ENCODE measurements around the gene ATPAF1. TPM values are rescaled to one million over a fixed set of nuclear protein-coding genes. Genes with fewer than 3 reads are reported as not detected.

Gene ATPAF1
- total RNA-seq, 3 donors from 2014 or later (not counting 1 experiment from before 2014, with no cell fraction given) = 18.0 to 21.7 (median 19.0) TPM

- no peak for ATAC-seq
- no peak for TF ChIP-seq CTCF (IDR thresholded peaks at IDR 0.05)
Measured at GRCh38 chr1:46596846-46597245, 71.3 kb downstream of the ATPAF1 start.

GRCh38 chr1:46596036-46596435, 72.1 kb downstream of the ATPAF1 start:
- TF ChIP-seq CTCF (IDR thresholded peaks at IDR 0.05) = no peak
- WGBS (ENCODE audit: insufficient coverage) = 100% methylated on average over 1 of the region's 1 CpG
- H3K27ac Mint-ChIP-seq = peak overlapping the region in 1 of 2 donors; percentile 30

More at GRCh38 chr1:46596846-46597245, 71.3 kb downstream of the ATPAF1 start:
- Mint-ChIP-seq H3K36me3 (peaks cover 19% of the 10 kb centered on the region), H3K9me3 (no peaks in the 10 kb centered on the region), H3K27ac (peak overlapping the region in 1 of 2 donors; percentile 2), H3K4me1 (peaks cover 49 to 71% of the 10 kb centered on the region in 2 donors), H3K4me3 (no peak overlapping the region), H3K27me3 (ENCODE audit: low read depth in 2 of 2) (no peaks in the 10 kb centered on the region)
- intact Hi-C loops (cut with micrococcal nuclease) = no loop called here
- peaks cover 14% of the 10 kb centered on the region for H3K36me3 ChIP-seq (ENCODE audit: control insufficient read depth, insufficient read depth, low read length)
- no peak for DNase-seq
- no peak overlapping the region for H3K4me3 ChIP-seq (ENCODE audit: low read length)
- no peaks in the 10 kb centered on the region for H3K9me3 ChIP-seq (ENCODE audit: control insufficient read depth, insufficient read depth, low read length)
- H3K27ac ChIP-seq (ENCODE audit: low read length) = no peak overlapping the region
- no peaks in the 10 kb centered on the region for H3K27me3 ChIP-seq (ENCODE audit: control insufficient read depth, insufficient read depth, low read length)
- peaks cover 12% of the 10 kb centered on the region for H3K4me1 ChIP-seq (ENCODE audit: control insufficient read depth, insufficient read depth, low read length)
- 100% methylated on average over 3 of the region's 3 CpGs for WGBS (ENCODE audit: insufficient coverage)

GRCh38 chr1:46595127-46595526, 73.0 kb downstream of the ATPAF1 start:
- peaks cover 40 to 60% of the 10 kb centered on the region in 2 donors for H3K4me1 Mint-ChIP-seq
- 23% methylated on average over 3 of the region's 3 CpGs for WGBS (ENCODE audit: insufficient coverage)
- H3K4me1 ChIP-seq (ENCODE audit: control insufficient read depth, insufficient read depth, low read length) = peaks cover 12% of the 10 kb centered on the region
- no peak overlapping the region for H3K27ac ChIP-seq (ENCODE audit: low read length)
- H3K27me3 Mint-ChIP-seq (ENCODE audit: low read depth in 2 of 2) = no peaks in the 10 kb centered on the region
- intact Hi-C loops (cut with micrococcal nuclease) = no loop called here
- H3K27ac Mint-ChIP-seq = peak overlapping the region in 1 of 2 donors; percentile 13
- no peaks in the 10 kb centered on the region for H3K9me3 Mint-ChIP-seq
- H3K9me3 ChIP-seq (ENCODE audit: control insufficient read depth, insufficient read depth, low read length) = no peaks in the 10 kb centered on the region
- H3K4me3 ChIP-seq (ENCODE audit: low read length) = no peak overlapping the region
- no peak for ATAC-seq
- H3K4me3 Mint-ChIP-seq = no peak overlapping the region
- peaks cover 28% of the 10 kb centered on the region for H3K36me3 ChIP-seq (ENCODE audit: control insufficient read depth, insufficient read depth, low read length)
- DNase-seq = no peak
- TF ChIP-seq CTCF (IDR thresholded peaks at IDR 0.05) = no peak
- H3K36me3 Mint-ChIP-seq = peaks cover 19% of the 10 kb centered on the region
- no peaks in the 10 kb centered on the region for H3K27me3 ChIP-seq (ENCODE audit: control insufficient read depth, insufficient read depth, low read length)

More at GRCh38 chr1:46596036-46596435, 72.1 kb downstream of the ATPAF1 start:
- Histone ChIP-seq H3K27me3 (ENCODE audit: control insufficient read depth, insufficient read depth, low read length) (no peaks in the 10 kb centered on the region), H3K4me3 (ENCODE audit: low read length) (no peak overlapping the region), H3K36me3 (ENCODE audit: control insufficient read depth, insufficient read depth, low read length) (peaks cover 21% of the 10 kb centered on the region), H3K9me3 (ENCODE audit: control insufficient read depth, insufficient read depth, low read length) (no peaks in the 10 kb centered on the region), H3K4me1 (ENCODE audit: control insufficient read depth, insufficient read depth, low read length) (peaks cover 12% of the 10 kb centered on the region), H3K27ac (ENCODE audit: low read length) (no peak overlapping the region)
- no peak for ATAC-seq
- H3K27me3 Mint-ChIP-seq (ENCODE audit: low read depth in 2 of 2) = no peaks in the 10 kb centered on the region
- intact Hi-C loops (cut with micrococcal nuclease) = no loop called here
- H3K4me3 Mint-ChIP-seq = no peak overlapping the region
- no peaks in the 10 kb centered on the region for H3K9me3 Mint-ChIP-seq
- DNase-seq = no peak
- H3K36me3 Mint-ChIP-seq = peaks cover 19% of the 10 kb centered on the region
- H3K4me1 Mint-ChIP-seq = peaks cover 41 to 64% of the 10 kb centered on the region in 2 donors

GRCh38 chr1:46594063-46594462, 74.1 kb downstream of the ATPAF1 start:
- no peak for TF ChIP-seq CTCF (IDR thresholded peaks at IDR 0.05)
- Histone ChIP-seq H3K4me1 (ENCODE audit: control insufficient read depth, insufficient read depth, low read length) (peaks cover 12% of the 10 kb centered on the region), H3K27me3 (ENCODE audit: control insufficient read depth, insufficient read depth, low read length) (no peaks in the 10 kb centered on the region), H3K4me3 (ENCODE audit: low read length) (no peak overlapping the region), H3K27ac (ENCODE audit: low read length) (no peak overlapping the region), H3K9me3 (ENCODE audit: control insufficient read depth, insufficient read depth, low read length) (no peaks in the 10 kb centered on the region), H3K36me3 (ENCODE audit: control insufficient read depth, insufficient read depth, low read length) (peaks cover 31% of the 10 kb centered on the region)
- Mint-ChIP-seq H3K9me3 (no peaks in the 10 kb centered on the region), H3K27ac (no peak overlapping the region), H3K27me3 (ENCODE audit: low read depth in 2 of 2) (no peaks in the 10 kb centered on the region), H3K4me3 (no peak overlapping the region), H3K36me3 (peaks cover 19% of the 10 kb centered on the region), H3K4me1 (peaks cover 31 to 55% of the 10 kb centered on the region in 2 donors)
- WGBS (ENCODE audit: insufficient coverage) = 92% methylated on average over 3 of the region's 5 CpGs
- no peak for ATAC-seq
- intact Hi-C loops (cut with micrococcal nuclease) = no loop called here
- no peak for DNase-seq

All from natural killer cell (primary cell).